ENCODE data around the gene FUBP3. TPM values are rescaled to one million over a fixed set of nuclear protein-coding genes. Genes with fewer than 3 reads are reported as not detected.

The FUBP3 gene
- total RNA-seq, 4 donors from 2014 or later, result 20.7 to 41.1 (median 36.9) TPM

DNA sequence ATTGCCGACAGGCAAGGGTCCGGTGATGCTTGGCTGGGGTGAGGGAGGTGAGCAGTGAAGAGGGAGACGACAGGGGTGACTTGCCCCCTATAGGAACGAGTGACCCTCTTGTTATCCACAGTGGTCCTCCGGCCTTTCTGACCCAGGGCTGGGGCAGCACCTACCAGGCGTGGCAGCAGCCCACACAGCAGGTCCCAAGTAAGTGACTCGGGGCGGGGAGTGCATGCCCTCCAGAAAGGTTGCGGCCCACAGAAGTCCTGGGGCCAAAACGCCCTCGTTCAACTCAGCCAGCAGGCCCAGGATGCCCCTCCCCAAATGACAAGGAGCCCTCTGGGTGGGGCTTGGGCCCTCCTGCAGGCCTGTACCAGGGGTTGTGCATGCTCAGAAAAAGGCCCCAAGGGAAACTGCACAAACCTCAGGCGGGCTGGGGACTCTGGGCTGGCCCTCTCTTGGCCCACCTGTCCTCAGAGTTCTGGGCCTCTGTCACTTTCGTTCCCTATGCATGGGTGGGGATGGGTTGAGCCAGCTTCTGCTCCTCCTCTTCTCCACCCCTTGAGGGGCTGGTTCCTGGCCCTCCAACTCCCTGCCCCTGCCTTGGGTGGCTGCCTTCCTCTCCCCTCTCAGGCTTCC, 52.8 kb downstream of the FUBP3 start:
- in situ Hi-C loops (cut with MboI; ENCODE audit: low pct_ligation_motif_present in 1 of 4, low pct_unique_long_range_greater_than_20kb in 1 of 4, low sequenced_read_pairs in 3 of 4) (no loop called here), intact Hi-C loops (cut with DNase I; ENCODE audit: low total_unique reads) (no loop called here)
- Histone ChIP-seq H3K36me3 (peaks cover 0 to 53% (median 18%) of the 10 kb centered on the region in 4 donors), H3K9me3 (no peaks in the 10 kb centered on the region), H3K4me1 (no peaks in the 10 kb centered on the region), H3K27ac (no peak overlapping the region), H3K4me3 (no peak overlapping the region), H3K27me3 (no peaks in the 10 kb centered on the region)
- no peak for TF ChIP-seq POLR2AphosphoS5 (IDR thresholded peaks at IDR 0.05)
- TF ChIP-seq EP300 (IDR thresholded peaks at IDR 0.05; ENCODE audit: low read depth), result no peak
- no peak for TF ChIP-seq POLR2A (IDR thresholded peaks at IDR 0.05)
- TF ChIP-seq, protein P1, sequence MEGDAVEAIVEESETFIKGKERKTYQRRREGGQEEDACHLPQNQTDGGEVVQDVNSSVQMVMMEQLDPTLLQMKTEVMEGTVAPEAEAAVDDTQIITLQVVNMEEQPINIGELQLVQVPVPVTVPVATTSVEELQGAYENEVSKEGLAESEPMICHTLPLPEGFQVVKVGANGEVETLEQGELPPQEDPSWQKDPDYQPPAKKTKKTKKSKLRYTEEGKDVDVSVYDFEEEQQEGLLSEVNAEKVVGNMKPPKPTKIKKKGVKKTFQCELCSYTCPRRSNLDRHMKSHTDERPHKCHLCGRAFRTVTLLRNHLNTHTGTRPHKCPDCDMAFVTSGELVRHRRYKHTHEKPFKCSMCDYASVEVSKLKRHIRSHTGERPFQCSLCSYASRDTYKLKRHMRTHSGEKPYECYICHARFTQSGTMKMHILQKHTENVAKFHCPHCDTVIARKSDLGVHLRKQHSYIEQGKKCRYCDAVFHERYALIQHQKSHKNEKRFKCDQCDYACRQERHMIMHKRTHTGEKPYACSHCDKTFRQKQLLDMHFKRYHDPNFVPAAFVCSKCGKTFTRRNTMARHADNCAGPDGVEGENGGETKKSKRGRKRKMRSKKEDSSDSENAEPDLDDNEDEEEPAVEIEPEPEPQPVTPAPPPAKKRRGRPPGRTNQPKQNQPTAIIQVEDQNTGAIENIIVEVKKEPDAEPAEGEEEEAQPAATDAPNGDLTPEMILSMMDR (IDR thresholded peaks at IDR 0.05), result no peak
- DNase-seq, result no peak
- 91% methylated on average over 13 of the region's 13 CpGs; no CpG with 5 or more reads in 1 of the 2 donors for WGBS, 2 donors (ENCODE audit: low coverage in 1 of 2)

DNA sequence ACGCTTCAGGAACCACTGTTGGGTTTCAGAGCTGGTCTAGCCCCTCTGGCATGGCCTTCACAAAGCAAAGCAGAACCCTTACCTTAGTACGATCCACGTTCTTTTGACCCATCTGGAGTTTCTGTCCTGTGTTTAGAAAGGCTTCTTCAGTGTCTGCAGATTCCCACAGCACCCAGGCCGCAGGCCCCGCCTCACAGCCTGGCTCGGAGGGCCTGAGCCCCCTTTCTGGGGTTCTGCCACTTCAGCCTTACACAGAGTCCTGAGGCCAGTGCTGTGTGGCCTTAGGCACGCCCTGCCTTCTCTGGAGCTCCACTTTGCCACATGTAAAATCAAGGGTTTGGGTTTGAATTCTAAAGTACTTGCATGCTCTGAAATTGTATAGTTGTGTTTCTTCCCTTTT, 53.5 kb downstream of the FUBP3 start:
- in situ Hi-C loops (cut with MboI; ENCODE audit: low pct_ligation_motif_present in 1 of 4, low pct_unique_long_range_greater_than_20kb in 1 of 4, low sequenced_read_pairs in 3 of 4), result no loop called here
- Histone ChIP-seq H3K36me3 (peaks cover 0 to 49% (median 16%) of the 10 kb centered on the region in 4 donors), H3K27me3 (no peaks in the 10 kb centered on the region), H3K9me3 (no peaks in the 10 kb centered on the region), H3K27ac (no peak overlapping the region), H3K4me1 (no peaks in the 10 kb centered on the region), H3K4me3 (no peak overlapping the region)
- intact Hi-C loops (cut with DNase I; ENCODE audit: low total_unique reads), result no loop called here
- TF ChIP-seq, protein P1 (IDR thresholded peaks at IDR 0.05), result no peak
- TF ChIP-seq EP300 (IDR thresholded peaks at IDR 0.05; ENCODE audit: low read depth) (no peak), POLR2A (IDR thresholded peaks at IDR 0.05) (no peak), POLR2AphosphoS5 (IDR thresholded peaks at IDR 0.05) (no peak)
- WGBS, 2 donors (ENCODE audit: low coverage in 1 of 2), result 96% methylated on average over 7 of the region's 7 CpGs; no CpG with 5 or more reads in 1 of the 2 donors
- DNase-seq, result no peak

DNA sequence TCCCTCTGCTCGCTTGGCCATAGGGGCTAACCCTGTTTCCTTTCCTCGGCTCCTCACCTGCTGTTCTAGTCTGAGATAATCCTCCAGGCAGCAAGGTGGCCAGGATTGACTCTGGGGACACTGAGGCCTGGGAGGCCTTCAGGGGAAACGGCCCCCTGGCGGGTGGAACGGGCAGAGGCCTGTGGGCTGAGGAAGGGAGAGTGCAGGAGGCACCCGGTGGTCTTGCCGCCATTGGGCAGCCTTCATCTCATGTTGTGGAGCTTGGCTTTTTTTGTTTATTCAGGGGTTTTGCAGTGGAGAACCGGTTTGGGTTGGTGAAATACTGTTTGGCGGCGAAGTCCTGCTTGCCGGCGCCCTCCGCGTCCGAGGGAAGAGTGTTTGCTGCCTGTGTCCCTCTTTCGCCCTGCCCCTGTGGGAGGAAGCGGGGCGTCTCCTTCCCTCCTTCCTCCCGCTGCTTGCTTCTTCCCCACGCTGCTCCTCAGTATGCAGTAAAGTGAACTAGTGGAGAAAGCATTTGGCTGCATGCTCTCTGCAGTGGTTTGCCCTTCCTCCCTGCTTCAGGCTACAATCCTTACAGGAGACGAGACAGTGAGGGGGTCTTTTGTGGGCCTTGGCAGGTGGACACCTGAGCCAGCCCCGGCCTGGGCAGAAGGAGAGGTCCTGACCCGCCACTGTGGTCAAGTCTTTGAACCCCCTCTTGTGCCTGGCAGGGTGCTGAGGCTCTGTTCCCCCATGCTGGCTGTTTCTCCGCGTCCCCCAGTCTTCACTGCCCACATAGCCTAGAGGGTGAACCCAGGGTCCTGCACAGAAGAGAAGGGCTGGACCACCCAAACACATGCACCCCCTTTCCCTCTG, 54.2 kb downstream of the FUBP3 start:
- WGBS, 2 donors (ENCODE audit: low coverage in 1 of 2), result 95% methylated on average over 25 of the region's 25 CpGs; no CpG with 5 or more reads in 1 of the 2 donors
- TF ChIP-seq POLR2A (IDR thresholded peaks at IDR 0.05), result no peak
- H3K4me3 ChIP-seq, result no peak overlapping the region
- H3K36me3 ChIP-seq, result peaks cover 0 to 49% (median 16%) of the 10 kb centered on the region in 4 donors
- no peaks in the 10 kb centered on the region for H3K4me1 ChIP-seq
- H3K27ac ChIP-seq, result no peak overlapping the region
- no peaks in the 10 kb centered on the region for H3K9me3 ChIP-seq
- H3K27me3 ChIP-seq, result no peaks in the 10 kb centered on the region
- intact Hi-C loops (cut with DNase I; ENCODE audit: low total_unique reads) (no loop called here), in situ Hi-C loops (cut with MboI; ENCODE audit: low pct_ligation_motif_present in 1 of 4, low pct_unique_long_range_greater_than_20kb in 1 of 4, low sequenced_read_pairs in 3 of 4) (no loop called here)
- DNase-seq, result no peak

DNA sequence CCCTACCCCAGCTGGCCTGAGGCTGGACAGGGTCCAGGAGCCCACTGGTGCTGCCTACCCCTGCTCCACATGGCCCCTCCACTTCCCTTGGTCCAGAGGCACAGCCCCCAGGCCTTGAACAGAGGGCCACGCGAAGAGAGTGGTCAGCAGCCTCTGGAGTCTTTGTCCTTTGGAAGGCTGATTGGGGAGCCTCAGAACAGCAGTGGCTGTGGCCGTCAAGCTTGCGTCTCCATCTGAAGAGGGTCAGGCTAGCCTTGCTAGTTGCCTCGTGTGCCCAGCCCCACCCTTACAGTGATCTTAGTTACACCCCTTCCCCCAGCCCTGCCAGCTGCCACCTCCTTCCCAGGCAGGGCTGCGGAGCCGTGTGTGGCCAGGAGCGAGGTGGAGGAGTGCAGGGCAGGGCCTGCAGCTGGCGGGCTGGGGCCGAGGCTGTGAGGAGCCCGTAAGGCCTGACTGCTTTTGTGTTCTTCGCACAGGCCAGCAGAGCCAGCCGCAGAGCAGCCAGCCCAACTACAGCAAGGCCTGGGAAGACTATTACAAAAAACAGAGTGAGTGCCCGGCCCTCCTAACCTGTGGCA, 54.9 kb downstream of the FUBP3 start:
- H3K4me3 ChIP-seq, result no peak overlapping the region
- H3K9me3 ChIP-seq, result no peaks in the 10 kb centered on the region
- peaks cover 0 to 49% (median 15%) of the 10 kb centered on the region in 4 donors for H3K36me3 ChIP-seq
- WGBS, 2 donors (ENCODE audit: low coverage in 1 of 2), result 90% methylated on average over 14 of the region's 14 CpGs; no CpG with 5 or more reads in 1 of the 2 donors
- in situ Hi-C loops (cut with MboI; ENCODE audit: low pct_ligation_motif_present in 1 of 4, low pct_unique_long_range_greater_than_20kb in 1 of 4, low sequenced_read_pairs in 3 of 4) (no loop called here), intact Hi-C loops (cut with DNase I; ENCODE audit: low total_unique reads) (no loop called here)
- no peak overlapping the region for H3K27ac ChIP-seq
- H3K4me1 ChIP-seq, result no peaks in the 10 kb centered on the region
- no peak for TF ChIP-seq POLR2A (IDR thresholded peaks at IDR 0.05)
- TF ChIP-seq, protein P1 (IDR thresholded peaks at IDR 0.05), result no peak
- no peak for TF ChIP-seq POLR2AphosphoS5 (IDR thresholded peaks at IDR 0.05)
- no peak for TF ChIP-seq EP300 (IDR thresholded peaks at IDR 0.05; ENCODE audit: low read depth)
- H3K27me3 ChIP-seq, result no peaks in the 10 kb centered on the region
- no peak for DNase-seq
